SJSA1 (cell line): ENCODE measurements around the gene CSH2. TPM values are rescaled to one million over a fixed set of nuclear protein-coding genes. Genes with fewer than 3 reads are reported as not detected.
"Not testable (repeated sequence)": the region's sequence is repeated elsewhere in the genome, so short reads cannot be mapped to it uniquely, and the experiment has no call there.

Experiments
- DNase-seq, 2 experiments: peaks; one replicate each; pipeline ENCODE4 v3.0.0-alpha.2; 2015 to 2020; ENCODE audit warnings: low spot score in 2 of 2, low read depth in 1 of 2
- H3K27ac ChIP-seq: fragments of 250-450 bp; sonication (Bioruptor Pico); 2 replicates; pipeline ENCODE4 v1.5.1; 2020; ENCODE audit warnings: mild to moderate bottlenecking, moderate library complexity
- H3K27me3 ChIP-seq: fragments of 250-450 bp; sonication (Bioruptor Pico); replicated peaks from 2 replicates; pipeline ENCODE4 v1.5.1; 2020; ENCODE audit warnings: mild to moderate bottlenecking, moderate library complexity
- H3K36me3 ChIP-seq: fragments of 250-450 bp; sonication (Bioruptor Pico); 2 replicates; pipeline ENCODE4 v1.5.1; 2020; ENCODE audit warnings: mild to moderate bottlenecking
- H3K4me1 ChIP-seq: fragments of 250-450 bp; sonication (Bioruptor Pico); replicated peaks from 2 replicates; pipeline ENCODE4 v1.6.1; 2021; ENCODE audit warnings: mild to moderate bottlenecking
- H3K4me3 ChIP-seq: fragments of 250-450 bp; sonication (Bioruptor Pico); 2 replicates; pipeline ENCODE4 v1.5.1; 2020; ENCODE audit warnings: mild to moderate bottlenecking
- H3K9me3 ChIP-seq: fragments of 250-450 bp; sonication (Bioruptor Pico); replicated peaks from 2 replicates; pipeline ENCODE4 v1.5.1; 2020; ENCODE audit warnings: mild to moderate bottlenecking
- total RNA-seq: library from RNA; depleted of rRNA; stranded (reverse); fragments of >200 nt; shearing (Covaris generic); gene quantifications from 2 replicates; pipeline ENCODE4 v1.2.3, GENCODE V29; 2014

CSH2 gene
- total RNA-seq, 1 experiment from 2014 or later, result not detected

- Histone ChIP-seq H3K36me3 (no peaks in the 10 kb centered on the region), H3K4me3 (no peak overlapping the region), H3K4me1 (no peaks in the 10 kb centered on the region), H3K9me3 (no peaks in the 10 kb centered on the region), H3K27ac (no peak overlapping the region), H3K27me3 (peaks cover 7% of the 10 kb centered on the region)
- no peak for DNase-seq
These were observed 36.6 kb upstream of the CSH2 start for GRCh38 chr17:63910096-63910495.

GRCh38 chr17:63909586-63909985 is 36.1 kb upstream of the CSH2 start:
- DNase-seq, H3K27ac ChIP-seq: not testable (repeated sequence)

GRCh38 chr17:63907161-63907778 is 33.8 kb upstream of the CSH2 start:
- not testable (repeated sequence) for H3K27me3 ChIP-seq, H3K36me3 ChIP-seq, DNase-seq, H3K4me1 ChIP-seq, H3K27ac ChIP-seq, H3K4me3 ChIP-seq, H3K9me3 ChIP-seq

More at GRCh38 chr17:63909586-63909985, 36.1 kb upstream of the CSH2 start:
- not testable (repeated sequence) for H3K27me3 ChIP-seq, H3K4me1 ChIP-seq, H3K36me3 ChIP-seq, H3K9me3 ChIP-seq, H3K4me3 ChIP-seq

GRCh38 chr17:63904796-63905195 is 31.3 kb upstream of the CSH2 start:
- not testable (repeated sequence) for DNase-seq, H3K36me3 ChIP-seq, H3K9me3 ChIP-seq

GRCh38 chr17:63903787-63904201 is 30.3 kb upstream of the CSH2 start:
- not testable (repeated sequence) for H3K4me1 ChIP-seq, H3K27ac ChIP-seq, H3K4me3 ChIP-seq, DNase-seq, H3K36me3 ChIP-seq, H3K27me3 ChIP-seq, H3K9me3 ChIP-seq

More at GRCh38 chr17:63904796-63905195, 31.3 kb upstream of the CSH2 start:
- H3K27ac ChIP-seq, H3K27me3 ChIP-seq, H3K4me1 ChIP-seq, H3K4me3 ChIP-seq: not testable (repeated sequence)

GRCh38 chr17:63901971-63902370 is 28.5 kb upstream of the CSH2 start:
- H3K27ac ChIP-seq, H3K9me3 ChIP-seq, DNase-seq, H3K4me1 ChIP-seq, H3K27me3 ChIP-seq, H3K36me3 ChIP-seq, H3K4me3 ChIP-seq: not testable (repeated sequence)

GRCh38 chr17:63898899-63899798 is 25.7 kb upstream of the CSH2 start:
- H3K36me3 ChIP-seq, H3K4me1 ChIP-seq, H3K9me3 ChIP-seq, DNase-seq, H3K4me3 ChIP-seq, H3K27me3 ChIP-seq, H3K27ac ChIP-seq: not testable (repeated sequence)

GRCh38 chr17:63896524-63897354 is 23.3 kb upstream of the CSH2 start, which contains the start of gene CSH1:
CSH1 (minus strand) TSS chr17:63896574; CDS start chr17:63896511, 63 bp downstream.
- not testable (repeated sequence) for DNase-seq, H3K9me3 ChIP-seq, H3K27ac ChIP-seq, H3K4me3 ChIP-seq, H3K36me3 ChIP-seq, H3K4me1 ChIP-seq
- peaks cover 11% of the 10 kb centered on the region for H3K27me3 ChIP-seq

- peak in 1 of 2 experiments; percentile 30 for DNase-seq
- not testable (repeated sequence) for H3K27ac ChIP-seq, H3K9me3 ChIP-seq, H3K4me1 ChIP-seq, H3K36me3 ChIP-seq, H3K4me3 ChIP-seq
- peaks cover 11% of the 10 kb centered on the region for H3K27me3 ChIP-seq
These were observed 21.3 kb upstream of the CSH2 start for GRCh38 chr17:63894821-63895220.

GRCh38 chr17:63894021-63894420 is 20.5 kb upstream of the CSH2 start:
- H3K36me3 ChIP-seq, H3K4me3 ChIP-seq, H3K9me3 ChIP-seq, H3K27ac ChIP-seq, H3K4me1 ChIP-seq: not testable (repeated sequence)
- peaks cover 11% of the 10 kb centered on the region for H3K27me3 ChIP-seq
- DNase-seq, result peak in 1 of 2 experiments; percentile 35

- not testable (repeated sequence) for H3K36me3 ChIP-seq, H3K4me1 ChIP-seq, DNase-seq, H3K27ac ChIP-seq, H3K9me3 ChIP-seq, H3K4me3 ChIP-seq
- H3K27me3 ChIP-seq, result peaks cover 11% of the 10 kb centered on the region
These were observed 19.0 kb upstream of the CSH2 start for GRCh38 chr17:63892316-63893037.

- H3K4me3 ChIP-seq, H3K36me3 ChIP-seq: not testable (repeated sequence)
These were observed 15.8 kb upstream of the CSH2 start for GRCh38 chr17:63889026-63889848.

More at GRCh38 chr17:63889026-63889848, 15.8 kb upstream of the CSH2 start:
- H3K9me3 ChIP-seq, H3K4me1 ChIP-seq, H3K27ac ChIP-seq: not testable (repeated sequence)
- peaks cover 11% of the 10 kb centered on the region for H3K27me3 ChIP-seq
- peak in 1 of 2 experiments; percentile 52 for DNase-seq
